Measurements from ENCODE around the gene CNKSR3. TPM values are rescaled to one million over a fixed set of nuclear protein-coding genes. Genes with fewer than 3 reads are reported as not detected.

CNKSR3 gene
- total and polyA plus RNA-seq, 2 experiments from 2014 or later, result 22.4 to 23.9 TPM

DNA sequence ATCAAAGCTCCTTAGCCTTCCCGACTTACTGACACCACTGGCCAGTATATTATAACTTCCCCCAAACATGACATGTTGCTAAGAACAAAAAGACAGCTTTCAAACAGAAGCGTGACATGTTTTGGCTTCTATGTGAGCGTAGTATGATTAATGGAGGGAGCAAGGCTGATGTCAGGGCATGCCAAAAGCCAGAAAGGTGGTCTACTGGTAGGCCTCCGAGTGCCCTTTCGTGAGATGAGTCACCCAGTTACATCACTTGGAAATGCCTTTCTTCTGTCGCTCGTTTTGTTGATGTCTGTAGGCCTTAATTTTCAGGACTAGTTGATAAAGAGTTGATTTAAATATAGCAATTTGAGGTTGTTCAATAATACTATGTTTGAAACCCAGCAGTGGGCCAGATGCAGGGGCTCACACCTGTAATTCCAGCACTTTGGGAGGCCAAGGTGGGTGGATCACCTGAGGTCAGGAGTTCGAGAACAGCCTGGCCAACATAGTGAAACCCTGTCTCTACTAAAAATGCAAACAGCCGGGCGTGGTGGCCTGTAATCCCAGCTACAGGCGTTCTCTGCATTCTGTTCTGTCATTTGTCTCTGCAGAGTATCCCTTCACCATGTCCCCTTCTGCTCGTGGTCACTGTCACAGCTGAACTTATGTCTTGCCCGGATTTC is 53.3 kb downstream of the CNKSR3 start:
- Histone ChIP-seq H3K9me3 (ENCODE audit: low read depth) (no peaks in the 10 kb centered on the region), H4K20me1 (ENCODE audit: insufficient read depth, poor library complexity, severe bottlenecking) (peaks cover 45% of the 10 kb centered on the region), H3K4me1 (ENCODE audit: insufficient read depth) (peaks cover 14% of the 10 kb centered on the region), H3K27ac (no peak overlapping the region), H3K36me3 (replicated peaks; ENCODE audit: insufficient read depth, low read depth) (no peaks in the 10 kb centered on the region), H3K4me2 (no peak overlapping the region), H3K9me2 (replicated peaks; ENCODE audit: insufficient read depth) (no peaks in the 10 kb centered on the region), H3K4me3 (no peak overlapping the region), H3K79me2 (peaks cover 94% of the 10 kb centered on the region), H2AFZ (no peak overlapping the region), H3K27me3 (no peaks in the 10 kb centered on the region)
- WGBS (ENCODE audit: low lambda C conversion rate, missing lambda C conversion rate), result 90% methylated on average over 13 of the region's 13 CpGs
- no peak for DNase-seq (ENCODE audit: low spot score)
- TF ChIP-seq EZH2phosphoT487 (IDR thresholded peaks at IDR 0.05; ENCODE audit: low read depth, severe bottlenecking, unreplicated experiment) (no peak), EZH2 (IDR thresholded peaks at IDR 0.05; ENCODE audit: borderline replicate concordance) (no peak)
- TF ChIP-seq, protein P1, sequence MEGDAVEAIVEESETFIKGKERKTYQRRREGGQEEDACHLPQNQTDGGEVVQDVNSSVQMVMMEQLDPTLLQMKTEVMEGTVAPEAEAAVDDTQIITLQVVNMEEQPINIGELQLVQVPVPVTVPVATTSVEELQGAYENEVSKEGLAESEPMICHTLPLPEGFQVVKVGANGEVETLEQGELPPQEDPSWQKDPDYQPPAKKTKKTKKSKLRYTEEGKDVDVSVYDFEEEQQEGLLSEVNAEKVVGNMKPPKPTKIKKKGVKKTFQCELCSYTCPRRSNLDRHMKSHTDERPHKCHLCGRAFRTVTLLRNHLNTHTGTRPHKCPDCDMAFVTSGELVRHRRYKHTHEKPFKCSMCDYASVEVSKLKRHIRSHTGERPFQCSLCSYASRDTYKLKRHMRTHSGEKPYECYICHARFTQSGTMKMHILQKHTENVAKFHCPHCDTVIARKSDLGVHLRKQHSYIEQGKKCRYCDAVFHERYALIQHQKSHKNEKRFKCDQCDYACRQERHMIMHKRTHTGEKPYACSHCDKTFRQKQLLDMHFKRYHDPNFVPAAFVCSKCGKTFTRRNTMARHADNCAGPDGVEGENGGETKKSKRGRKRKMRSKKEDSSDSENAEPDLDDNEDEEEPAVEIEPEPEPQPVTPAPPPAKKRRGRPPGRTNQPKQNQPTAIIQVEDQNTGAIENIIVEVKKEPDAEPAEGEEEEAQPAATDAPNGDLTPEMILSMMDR (IDR thresholded peaks at IDR 0.05; ENCODE audit: poor library complexity), result no peak

GRCh38 chr6:154453329-154453728 is 57.2 kb downstream of the CNKSR3 start:
- DNase-seq (ENCODE audit: low spot score), result no peak
- Histone ChIP-seq H3K79me2 (peaks cover 82% of the 10 kb centered on the region), H2AFZ (no peak overlapping the region), H3K9me2 (replicated peaks; ENCODE audit: insufficient read depth) (no peaks in the 10 kb centered on the region), H4K20me1 (ENCODE audit: insufficient read depth, poor library complexity, severe bottlenecking) (peaks cover 26% of the 10 kb centered on the region), H3K36me3 (replicated peaks; ENCODE audit: insufficient read depth, low read depth) (no peaks in the 10 kb centered on the region), H3K4me1 (ENCODE audit: insufficient read depth) (peaks cover 16% of the 10 kb centered on the region), H3K27ac (no peak overlapping the region), H3K27me3 (no peaks in the 10 kb centered on the region), H3K9me3 (ENCODE audit: low read depth) (no peaks in the 10 kb centered on the region), H3K4me2 (no peak overlapping the region), H3K4me3 (no peak overlapping the region)
- TF ChIP-seq EZH2 (IDR thresholded peaks at IDR 0.05; ENCODE audit: borderline replicate concordance), result no peak
- TF ChIP-seq EZH2phosphoT487 (IDR thresholded peaks at IDR 0.05; ENCODE audit: low read depth, severe bottlenecking, unreplicated experiment), result no peak
- TF ChIP-seq, protein P1 (IDR thresholded peaks at IDR 0.05; ENCODE audit: poor library complexity), result no peak
- WGBS (ENCODE audit: low lambda C conversion rate, missing lambda C conversion rate), result 70% methylated on average over 2 of the region's 2 CpGs

DNA sequence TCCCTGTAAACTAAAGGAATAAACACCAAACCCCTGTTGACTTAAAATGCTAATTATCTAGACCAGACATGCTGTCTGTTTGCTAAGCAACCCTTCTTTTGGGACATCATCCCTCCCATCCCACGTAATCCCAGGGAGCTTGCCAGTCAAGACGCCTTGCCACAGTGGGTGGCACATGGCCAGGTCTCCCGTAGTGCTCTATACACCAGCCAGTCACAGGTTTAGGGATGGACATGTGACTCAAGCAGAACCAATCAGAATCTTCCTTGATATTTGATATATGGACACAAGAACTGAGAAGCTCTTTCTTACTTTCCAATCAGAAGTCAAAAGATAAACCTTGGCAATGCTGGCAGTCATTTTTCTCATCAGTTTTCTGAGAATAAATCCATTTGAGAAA is 60.0 kb downstream of the CNKSR3 start:
- H3K4me3 ChIP-seq, result no peak overlapping the region
- H3K4me1 ChIP-seq (ENCODE audit: insufficient read depth), result peaks cover 20% of the 10 kb centered on the region
- H3K9me3 ChIP-seq (ENCODE audit: low read depth), result no peaks in the 10 kb centered on the region
- peaks cover 70% of the 10 kb centered on the region for H3K79me2 ChIP-seq
- H2AFZ ChIP-seq, result no peak overlapping the region
- no peak overlapping the region for H3K4me2 ChIP-seq
- DNase-seq (ENCODE audit: low spot score), result no peak
- H3K9me2 ChIP-seq (replicated peaks; ENCODE audit: insufficient read depth), result no peaks in the 10 kb centered on the region
- no peaks in the 10 kb centered on the region for H3K36me3 ChIP-seq (replicated peaks; ENCODE audit: insufficient read depth, low read depth)
- no peaks in the 10 kb centered on the region for H3K27me3 ChIP-seq
- TF ChIP-seq EZH2phosphoT487 (IDR thresholded peaks at IDR 0.05; ENCODE audit: low read depth, severe bottlenecking, unreplicated experiment) (no peak), EZH2 (IDR thresholded peaks at IDR 0.05; ENCODE audit: borderline replicate concordance) (no peak)
- TF ChIP-seq, protein P1 (IDR thresholded peaks at IDR 0.05; ENCODE audit: poor library complexity), result no peak
- H3K27ac ChIP-seq, result no peak overlapping the region
- H4K20me1 ChIP-seq (ENCODE audit: insufficient read depth, poor library complexity, severe bottlenecking), result peaks cover 11% of the 10 kb centered on the region
- 92% methylated on average over 3 of the region's 3 CpGs for WGBS (ENCODE audit: low lambda C conversion rate, missing lambda C conversion rate)

Data from hepatocyte (in vitro differentiated cells).